Measurements from ENCODE around the gene ZBTB34. TPM values are rescaled to one million over a fixed set of nuclear protein-coding genes. Genes with fewer than 3 reads are reported as not detected.

ZBTB34 gene
- polyA plus RNA-seq, 1 experiment, result 4.2 TPM

GRCh38 chr9:126851286-126851880 is 9.1 kb upstream of the ZBTB34 start:
- ChIA-PET POLR2A (no interaction called here), CTCF (interaction anchor here (1.6 to 3.9 kb wide), 2 partner anchors 9 to 145 kb away, joined by 4 to 18 read pairs; partner anchors contain the start of gene ZBTB34)
- H3K27me3 ChIP-seq (ENCODE audit: control insufficient read depth, insufficient read depth, low read length), result peaks cover 16% of the 10 kb centered on the region
- H3K36me3 ChIP-seq (ENCODE audit: control insufficient read depth, insufficient read depth, low read length), result no peaks in the 10 kb centered on the region
- no peak for DNase-seq (ENCODE audit: low read depth)
- TF ChIP-seq CTCF (IDR thresholded peaks at IDR 0.05; ENCODE audit: insufficient read depth, low read depth, low read length), result no peak
- H3K4me3 ChIP-seq (ENCODE audit: low read depth, low read length), result no peak overlapping the region

GRCh38 chr9:126852086-126852688 is 8.3 kb upstream of the ZBTB34 start:
- no peak overlapping the region for H3K4me3 ChIP-seq (ENCODE audit: low read depth, low read length)
- ChIA-PET POLR2A (no interaction called here), CTCF (interaction anchor here (1.6 to 3.9 kb wide), 2 partner anchors 8 to 146 kb away, joined by 4 to 18 read pairs; partner anchors contain the start of gene ZBTB34)
- peaks cover 21% of the 10 kb centered on the region for H3K27me3 ChIP-seq (ENCODE audit: control insufficient read depth, insufficient read depth, low read length)
- DNase-seq (ENCODE audit: low read depth), result no peak
- H3K36me3 ChIP-seq (ENCODE audit: control insufficient read depth, insufficient read depth, low read length), result no peaks in the 10 kb centered on the region
- no peak for TF ChIP-seq CTCF (IDR thresholded peaks at IDR 0.05; ENCODE audit: insufficient read depth, low read depth, low read length)

- DNase-seq (ENCODE audit: low read depth), result no peak
- TF ChIP-seq CTCF (IDR thresholded peaks at IDR 0.05; ENCODE audit: insufficient read depth, low read depth, low read length), result no peak
- Histone ChIP-seq H3K36me3 (ENCODE audit: control insufficient read depth, insufficient read depth, low read length) (no peaks in the 10 kb centered on the region), H3K27me3 (ENCODE audit: control insufficient read depth, insufficient read depth, low read length) (peaks cover 28% of the 10 kb centered on the region), H3K4me3 (ENCODE audit: low read depth, low read length) (no peak overlapping the region)
- CTCF ChIA-PET, result no interaction called here
- POLR2A ChIA-PET, result no interaction called here
Measured at GRCh38 chr9:126853667-126854066, 6.8 kb upstream of the ZBTB34 start.

GRCh38 chr9:126854734-126855133 is 5.7 kb upstream of the ZBTB34 start:
- DNase-seq (ENCODE audit: low read depth), result no peak
- CTCF ChIA-PET, result interaction anchor here (1.1 kb wide), 1 partner anchor 11 kb away, joined by 5 read pairs; no protein-coding TSS in a partner anchor
- POLR2A ChIA-PET, result no interaction called here
- peaks cover 28% of the 10 kb centered on the region for H3K27me3 ChIP-seq (ENCODE audit: control insufficient read depth, insufficient read depth, low read length)
- no peaks in the 10 kb centered on the region for H3K36me3 ChIP-seq (ENCODE audit: control insufficient read depth, insufficient read depth, low read length)
- TF ChIP-seq CTCF (IDR thresholded peaks at IDR 0.05; ENCODE audit: insufficient read depth, low read depth, low read length), result no peak
- H3K4me3 ChIP-seq (ENCODE audit: low read depth, low read length), result no peak overlapping the region

GRCh38 chr9:126856326-126856877 is 4.0 kb upstream of the ZBTB34 start:
- CTCF ChIA-PET, result interaction anchor here (1.1 kb wide), 1 partner anchor 29 kb away, joined by 3 read pairs; no protein-coding TSS in a partner anchor

More at GRCh38 chr9:126856326-126856877, 4.0 kb upstream of the ZBTB34 start:
- no peak for DNase-seq (ENCODE audit: low read depth)
- POLR2A ChIA-PET, result no interaction called here
- Histone ChIP-seq H3K27me3 (ENCODE audit: control insufficient read depth, insufficient read depth, low read length) (peaks cover 24% of the 10 kb centered on the region), H3K4me3 (ENCODE audit: low read depth, low read length) (no peak overlapping the region), H3K36me3 (ENCODE audit: control insufficient read depth, insufficient read depth, low read length) (no peaks in the 10 kb centered on the region)
- TF ChIP-seq CTCF (IDR thresholded peaks at IDR 0.05; ENCODE audit: insufficient read depth, low read depth, low read length), result no peak

Measured in BJ (cell line).